Measurements from ENCODE around the gene GUCA1C.

Gene GUCA1C

DNA sequence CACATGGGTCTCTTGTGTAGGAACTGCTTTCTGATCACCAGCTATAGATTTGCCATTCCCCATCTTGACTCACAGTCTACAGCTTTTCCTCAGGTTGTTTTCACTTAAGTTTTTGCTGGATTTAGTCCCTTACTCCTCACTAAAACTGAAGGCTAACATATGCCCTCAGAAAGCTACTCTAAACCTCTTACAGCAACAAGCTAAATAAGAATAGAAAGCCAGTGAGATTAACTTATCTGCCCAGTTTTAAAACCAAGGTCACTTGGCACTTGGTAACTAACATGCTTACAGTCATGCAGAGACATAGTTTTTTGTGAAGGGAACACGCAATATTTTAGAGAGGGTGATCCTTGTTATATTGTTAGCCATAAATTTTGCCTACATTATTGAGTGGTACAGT, at the start of gene GUCA1C:
Gene GUCA1C, minus strand, starts transcription at position 180 of the 400 bp plus-strand sequence. Its CDS starts 117 bp downstream, at position 63.
- DNase-seq = no peak

- no peak for DNase-seq
These were observed 44.8 kb upstream of the GUCA1C start for GRCh38 chr3:108998436-108998835.

GRCh38 chr3:108985844-108986243, 32.2 kb upstream of the GUCA1C start:
- DNase-seq = no peak

DNA sequence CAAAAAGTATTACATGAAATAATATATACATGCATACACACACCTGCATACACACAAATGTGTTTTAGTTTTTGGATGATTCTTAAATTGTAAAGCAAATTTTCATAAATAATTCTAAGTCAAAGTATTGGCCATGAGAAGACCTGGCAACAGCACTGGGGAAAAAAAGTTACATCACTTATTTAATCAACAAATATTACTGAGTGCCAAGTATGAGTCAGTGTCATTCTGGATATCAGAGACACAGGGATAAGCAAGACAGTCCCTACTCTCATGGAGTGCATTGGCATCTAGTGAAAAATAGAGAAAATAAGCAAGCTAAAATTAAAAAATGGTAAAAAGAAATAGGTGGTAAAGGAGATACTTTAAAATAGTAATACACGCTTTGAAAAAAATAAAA, 29.4 kb upstream of the GUCA1C start:
- DNase-seq = no peak

DNA sequence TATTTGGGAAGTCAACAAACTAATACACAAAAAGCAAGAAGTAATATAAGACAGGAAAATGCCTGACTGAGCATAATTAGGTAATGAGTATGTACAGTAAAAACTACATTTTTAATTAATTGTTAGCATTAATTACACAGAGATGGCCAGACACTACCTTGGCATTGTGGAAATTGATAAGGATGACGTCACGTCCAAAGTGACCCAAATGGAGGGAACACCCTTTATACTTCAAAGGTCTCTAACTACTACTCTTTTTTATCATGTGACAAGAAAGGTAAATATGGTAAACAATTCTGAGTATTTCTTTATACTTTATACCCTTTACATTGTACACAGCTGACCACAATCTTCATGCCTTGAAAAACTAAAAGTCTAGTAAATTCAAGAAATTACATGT, 22.4 kb upstream of the GUCA1C start:
- DNase-seq = no peak

DNA sequence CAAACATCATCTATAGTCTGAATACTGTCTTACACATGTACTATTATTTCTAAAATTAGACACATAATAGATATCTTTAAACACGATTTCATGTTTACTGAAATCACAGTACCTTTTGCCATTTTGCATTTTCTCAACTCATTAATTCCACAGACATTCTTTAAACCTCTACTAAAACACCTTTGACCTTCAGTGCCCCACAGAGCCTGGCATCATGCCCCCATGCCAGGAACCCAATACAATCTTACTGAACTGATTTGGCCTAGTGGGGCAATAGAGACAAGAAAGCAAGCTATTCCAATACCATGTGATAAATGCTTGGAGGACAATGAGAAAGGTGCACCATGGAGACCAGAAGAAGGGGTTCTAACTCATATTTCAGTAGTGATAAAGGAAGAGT, 19.3 kb upstream of the GUCA1C start:
- DNase-seq = no peak

GRCh38 chr3:108972482-108972881, 18.8 kb upstream of the GUCA1C start:
- DNase-seq = no peak

DNA sequence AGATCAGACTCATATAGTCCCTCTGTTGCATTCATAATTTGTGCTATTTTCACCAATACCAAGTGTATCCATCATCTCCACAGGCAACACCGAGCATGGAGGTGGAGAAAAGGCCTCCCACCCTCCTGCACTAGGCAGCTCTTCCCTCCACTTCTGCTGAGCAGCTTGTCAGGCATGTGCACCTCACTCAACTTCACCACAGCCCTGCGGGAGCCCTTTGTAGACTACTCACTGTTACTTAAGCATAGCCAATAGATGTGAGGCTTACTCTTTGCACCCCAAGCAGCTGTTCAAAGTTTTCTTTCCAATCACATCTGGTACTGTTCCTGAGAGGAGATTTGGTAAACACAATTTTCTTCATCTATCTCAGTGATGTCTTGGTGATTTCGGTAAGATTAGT, 16.9 kb upstream of the GUCA1C start:
- no peak for DNase-seq

DNA sequence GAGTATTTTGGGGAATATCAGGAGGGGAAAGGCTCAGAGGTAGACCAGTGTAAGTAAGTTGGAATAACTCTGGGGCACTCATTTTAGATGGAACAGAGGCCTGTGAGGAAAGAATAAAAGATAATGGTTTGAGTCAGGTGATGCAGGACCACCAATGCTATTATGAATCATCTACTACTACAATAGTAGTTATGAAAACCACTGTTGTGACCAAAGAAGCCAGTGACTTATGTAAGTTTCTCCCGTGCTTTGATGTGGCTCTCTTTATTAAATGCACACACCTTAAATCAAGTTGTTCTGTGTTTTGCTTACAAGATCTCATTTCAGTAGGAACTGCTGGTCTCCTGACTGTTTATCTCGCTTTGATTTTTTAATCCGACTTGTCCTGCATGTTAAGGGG, 13.1 kb upstream of the GUCA1C start:
- DNase-seq = no peak

- no peak for DNase-seq
These were observed 5.3 kb upstream of the GUCA1C start for GRCh38 chr3:108959017-108959416.

GRCh38 chr3:108953210-108953609, 469 bp downstream of the GUCA1C start:
- DNase-seq = no peak

GRCh38 chr3:108951820-108952501, 1.7 kb downstream of the GUCA1C start:
- DNase-seq = no peak

GRCh38 chr3:108947855-108948254, 5.8 kb downstream of the GUCA1C start:
- DNase-seq = no peak

- DNase-seq = no peak
These were observed 7.1 kb downstream of the GUCA1C start for GRCh38 chr3:108946292-108947285.

- DNase-seq = no peak
These were observed 13.0 kb downstream of the GUCA1C start for GRCh38 chr3:108940568-108941263.

- no peak for DNase-seq
These were observed 13.5 kb downstream of the GUCA1C start for GRCh38 chr3:108940166-108940565.

GRCh38 chr3:108936924-108937689, 16.6 kb downstream of the GUCA1C start:
- DNase-seq = no peak

DNA sequence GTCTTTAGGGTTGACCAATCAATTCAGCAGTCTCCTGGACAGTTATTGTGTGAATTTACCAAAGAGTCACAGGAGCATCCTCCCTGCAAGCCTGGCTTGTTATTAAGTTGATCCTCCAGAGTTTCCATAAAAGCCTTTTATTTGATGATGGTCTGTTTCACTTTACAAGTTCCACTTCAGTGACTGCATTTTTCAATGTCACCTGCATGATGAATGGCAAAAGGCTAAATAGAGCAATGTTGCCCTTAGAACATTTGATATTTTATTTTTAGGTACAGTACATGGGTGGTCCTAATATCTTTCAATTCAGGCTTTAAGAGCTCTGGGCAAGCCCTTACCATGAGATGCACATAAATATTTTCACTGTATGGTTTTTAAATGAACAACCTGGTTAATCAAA, 22.6 kb downstream of the GUCA1C start:
- no peak for DNase-seq

DNA sequence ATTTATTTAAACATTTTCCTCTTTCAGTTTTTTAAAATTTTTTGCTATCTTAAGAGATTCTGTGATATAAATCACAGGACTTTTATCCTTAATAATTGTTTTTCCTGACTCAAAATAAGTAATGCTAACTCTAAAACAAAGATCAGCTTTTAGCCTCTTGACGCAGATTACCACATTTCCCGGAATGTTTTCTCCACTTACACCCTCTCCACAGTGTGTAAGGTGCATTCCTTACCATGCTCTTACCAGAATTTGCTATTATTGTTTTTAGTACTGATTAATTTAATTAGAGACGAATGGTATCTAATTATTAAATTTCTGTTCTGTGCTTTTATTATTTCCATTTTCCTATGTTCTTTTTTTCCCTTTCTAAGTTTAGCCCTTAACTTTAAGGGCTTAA, 34.8 kb downstream of the GUCA1C start:
- no peak for DNase-seq

DNA sequence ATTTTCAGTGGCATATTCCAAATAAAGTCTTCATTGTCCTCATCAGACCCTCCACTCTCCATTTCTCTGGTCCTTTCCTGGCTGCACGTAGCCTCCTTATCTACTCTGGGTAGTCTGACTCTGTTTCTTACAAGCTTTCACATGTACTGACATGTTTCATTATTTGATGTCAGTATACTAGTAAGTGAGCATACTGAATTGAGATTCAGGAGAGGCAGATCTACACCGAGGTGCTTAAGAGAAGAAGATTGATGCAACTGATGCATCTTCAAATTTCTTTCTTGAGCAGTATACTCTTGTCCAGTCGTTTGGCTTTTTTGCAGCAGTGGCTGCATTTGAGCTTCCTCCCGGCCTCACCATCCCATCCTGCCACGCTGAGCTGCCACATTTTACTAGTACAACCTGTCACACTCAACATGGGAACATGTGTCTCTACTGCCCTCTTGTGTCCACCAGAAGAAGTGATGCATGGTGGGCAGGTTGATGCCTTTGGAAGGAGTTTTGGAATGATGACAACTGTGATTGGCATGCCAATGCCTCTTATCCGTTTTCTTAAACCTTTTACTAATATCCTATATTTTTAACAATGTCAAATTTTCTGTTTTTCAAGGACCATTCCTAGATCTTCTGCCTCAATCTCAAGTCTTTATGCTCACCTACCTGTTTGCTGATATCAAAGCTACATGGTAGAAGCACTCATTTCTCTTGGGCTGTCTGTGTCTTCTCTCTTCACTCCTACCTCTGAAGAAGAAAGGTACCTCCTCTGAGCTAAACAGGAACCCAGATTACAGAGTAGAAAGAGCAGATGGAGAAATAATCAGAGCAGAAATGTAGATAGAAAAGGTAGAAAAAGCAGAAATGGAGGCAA, 38.7 kb downstream of the GUCA1C start:
- no peak for DNase-seq

DNA sequence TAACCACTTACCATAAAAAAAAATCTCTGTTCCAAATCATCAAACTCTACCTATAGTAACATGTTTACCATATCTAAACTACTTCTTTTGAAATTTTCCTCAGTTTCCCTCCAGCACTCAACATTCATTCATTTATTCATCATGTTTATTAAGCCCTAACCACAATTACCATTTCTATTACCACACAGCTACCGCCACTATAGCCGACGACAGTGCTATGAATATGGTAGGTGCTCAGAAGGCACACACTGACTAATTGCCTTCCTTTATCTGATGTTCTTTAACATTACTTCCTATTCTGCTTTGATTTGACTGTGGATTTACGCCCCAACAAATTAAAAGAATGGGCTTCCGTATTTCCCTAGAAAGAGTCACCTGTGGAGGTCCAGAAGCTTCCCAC, 43.9 kb downstream of the GUCA1C start:
- DNase-seq = no peak

DNA sequence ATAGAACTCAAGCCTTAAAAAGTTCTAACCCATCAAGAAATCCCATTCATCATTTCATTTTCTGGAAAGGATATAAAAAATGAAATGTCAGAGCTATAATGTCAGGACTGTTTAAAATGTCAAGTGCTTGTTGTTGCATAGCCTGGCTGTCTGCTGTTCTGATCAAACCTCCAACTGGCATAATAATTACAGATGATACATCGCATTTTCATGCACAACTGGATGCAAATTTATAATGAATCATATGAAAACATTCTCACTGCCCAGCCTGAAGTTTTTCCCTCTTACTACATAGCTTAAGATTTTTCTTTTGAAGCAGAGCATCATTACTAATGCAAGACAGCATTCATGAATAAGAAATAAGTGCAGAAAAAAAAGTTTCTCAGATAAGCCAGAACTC, 46.5 kb downstream of the GUCA1C start:
- no peak for DNase-seq

Data from cortex of kidney (tissue), 1 donor.